ENCODE measurements around the gene ARHGAP27. TPM values are rescaled to one million over a fixed set of nuclear protein-coding genes. Genes with fewer than 3 reads are reported as not detected.

Gene ARHGAP27
- total RNA-seq, 1 experiment from 2014 or later: 39.2 TPM

GRCh38 chr17:45409659-45410076 lies 23.0 kb downstream of the ARHGAP27 start:
- ChIA-PET CTCF (no interaction called here), POLR2A (no interaction called here)
- ATAC-seq (no peak), DNase-seq (ENCODE audit: low read depth, low spot score) (no peak)
- in situ Hi-C loops (cut with HindIII; ENCODE audit: low pct_unique_long_range_greater_than_20kb, low sequenced_read_pairs): no loop called here
- no peaks in the 10 kb centered on the region for H3K27me3 ChIP-seq (ENCODE audit: control insufficient read depth, insufficient read depth, low read length)
- H3K4me3 ChIP-seq (ENCODE audit: low read depth in 2 of 2, low read length in 2 of 2): no peak overlapping the region
- H3K9me3 ChIP-seq (ENCODE audit: control insufficient read depth, insufficient read depth, low read depth, low read length): no peaks in the 10 kb centered on the region
- peaks cover 8% of the 10 kb centered on the region for H3K4me1 ChIP-seq (ENCODE audit: control insufficient read depth, insufficient read depth, low read length)
- no peak for TF ChIP-seq REST (IDR thresholded peaks at IDR 0.05; ENCODE audit: insufficient read depth in 1 of 2, low read depth in 2 of 2, low read length in 1 of 2)
- H3K36me3 ChIP-seq (ENCODE audit: control insufficient read depth, insufficient read depth, low read length): no peaks in the 10 kb centered on the region
- H3K27ac ChIP-seq (ENCODE audit: low read length): no peak overlapping the region
- intact Hi-C loops (cut with micrococcal nuclease; ENCODE audit: unreplicated experiment): no loop called here
- BruUV-seq (replicated peaks): no TSS peak

- no TSS peak for BruUV-seq (replicated peaks)
- Histone ChIP-seq H3K4me1 (ENCODE audit: control insufficient read depth, insufficient read depth, low read length) (peaks cover 8% of the 10 kb centered on the region), H3K36me3 (ENCODE audit: control insufficient read depth, insufficient read depth, low read length) (no peaks in the 10 kb centered on the region), H3K4me3 (ENCODE audit: low read depth in 2 of 2, low read length in 2 of 2) (no peak overlapping the region), H3K9me3 (ENCODE audit: control insufficient read depth, insufficient read depth, low read depth, low read length) (no peaks in the 10 kb centered on the region), H3K27ac (ENCODE audit: low read length) (no peak overlapping the region), H3K27me3 (ENCODE audit: control insufficient read depth, insufficient read depth, low read length) (no peaks in the 10 kb centered on the region)
- DNase-seq (ENCODE audit: low read depth, low spot score): no peak
- POLR2A ChIA-PET: no interaction called here
- no peak for TF ChIP-seq TCF7L2 (IDR thresholded peaks at IDR 0.05; ENCODE audit: low read depth, low read length)
- TF ChIP-seq POLR2AphosphoS5 (IDR thresholded peaks at IDR 0.05; ENCODE audit: low read depth, low read length): no peak
- no peak for TF ChIP-seq REST (IDR thresholded peaks at IDR 0.05; ENCODE audit: insufficient read depth in 1 of 2, low read depth in 2 of 2, low read length in 1 of 2)
- TF ChIP-seq SIN3A (IDR thresholded peaks at IDR 0.05; ENCODE audit: borderline replicate concordance, insufficient read depth, low read depth, low read length): no peak
- no peak for TF ChIP-seq CTCF (IDR thresholded peaks at IDR 0.05)
- intact Hi-C loops (cut with micrococcal nuclease; ENCODE audit: unreplicated experiment): no loop called here
- no peak for ATAC-seq
- in situ Hi-C loops (cut with HindIII; ENCODE audit: low pct_unique_long_range_greater_than_20kb, low sequenced_read_pairs): no loop called here
- CTCF ChIA-PET: no interaction called here
These were observed 23.9 kb downstream of the ARHGAP27 start for GRCh38 chr17:45408611-45409421.
